NCI-H2227 treated with DMSO at 0.1 percent for 48 hours (cell line): ENCODE measurements around the gene LRPPRC.
"Not testable (repeated sequence)": the region's sequence is repeated elsewhere in the genome, so short reads cannot be mapped to it uniquely, and the experiment has no call there.

Source experiments
- DNase-seq: peaks from one replicate; lab custom pipeline; 2025; lab: John Stamatoyannopoulos, UW

LRPPRC gene

DNA sequence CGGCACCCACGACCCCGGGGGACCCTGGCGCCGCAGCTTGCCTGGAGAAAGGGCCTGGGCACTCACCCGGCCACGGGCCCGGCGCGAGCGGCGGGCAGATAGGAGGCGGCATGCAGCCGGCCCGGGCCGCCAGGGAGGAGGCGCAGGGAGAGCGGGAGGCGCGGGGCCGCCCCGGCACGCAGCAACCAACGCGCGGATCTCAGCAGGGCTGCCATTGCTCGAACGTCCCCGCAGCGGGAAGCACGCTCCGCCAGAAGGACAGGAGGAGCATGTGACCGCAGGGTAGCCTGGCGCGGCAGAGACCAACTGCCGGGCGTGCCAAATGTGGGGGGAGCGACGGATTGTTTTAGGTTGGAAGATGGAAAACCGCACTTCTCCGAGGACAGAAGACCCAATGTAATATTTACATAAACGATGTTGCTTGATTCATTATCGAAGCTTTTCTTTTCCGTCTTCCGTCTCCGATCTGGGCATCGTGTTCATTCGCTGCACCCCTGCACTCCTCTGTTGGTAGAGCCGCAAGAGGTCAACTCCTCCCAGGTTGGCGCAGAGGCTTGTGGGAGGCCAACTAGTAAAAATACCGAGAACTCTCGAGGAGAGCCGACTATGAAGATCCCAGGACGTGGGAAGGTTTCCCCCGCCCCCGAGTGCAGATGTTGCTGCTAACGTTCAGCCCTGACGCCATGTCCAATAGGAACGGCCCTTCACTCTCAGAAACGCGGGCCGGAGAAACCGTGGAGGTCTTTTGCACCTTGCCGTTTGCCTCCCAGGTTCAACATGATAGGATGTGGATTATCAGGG, at the start of gene LRPPRC:
Gene LRPPRC (minus strand): TSS at position 257 of the 801 bp plus-strand sequence. CDS start 42 bp downstream, at position 215.
- DNase-seq: peak; percentile 98

DNA sequence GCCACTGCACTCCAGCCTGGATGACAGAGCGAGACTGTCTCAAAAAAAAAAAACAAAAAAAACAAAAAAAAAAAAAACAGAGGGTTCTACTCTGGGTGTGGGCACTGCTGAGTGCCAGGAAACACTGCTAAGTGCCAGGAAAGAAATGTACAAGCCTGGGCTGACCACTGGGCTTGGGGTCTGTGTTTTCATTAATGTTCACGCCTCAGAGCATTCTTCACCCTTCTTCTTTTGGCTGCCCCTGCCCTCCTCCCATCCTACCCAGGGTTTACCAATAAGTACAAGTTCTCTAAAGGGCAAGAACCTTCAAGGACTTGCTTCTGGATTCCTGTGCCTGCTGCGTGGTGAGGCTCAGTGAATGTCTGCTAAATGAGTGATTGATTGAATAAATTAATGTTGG, 49.3 kb upstream of the LRPPRC start:
- no peak for DNase-seq

DNA sequence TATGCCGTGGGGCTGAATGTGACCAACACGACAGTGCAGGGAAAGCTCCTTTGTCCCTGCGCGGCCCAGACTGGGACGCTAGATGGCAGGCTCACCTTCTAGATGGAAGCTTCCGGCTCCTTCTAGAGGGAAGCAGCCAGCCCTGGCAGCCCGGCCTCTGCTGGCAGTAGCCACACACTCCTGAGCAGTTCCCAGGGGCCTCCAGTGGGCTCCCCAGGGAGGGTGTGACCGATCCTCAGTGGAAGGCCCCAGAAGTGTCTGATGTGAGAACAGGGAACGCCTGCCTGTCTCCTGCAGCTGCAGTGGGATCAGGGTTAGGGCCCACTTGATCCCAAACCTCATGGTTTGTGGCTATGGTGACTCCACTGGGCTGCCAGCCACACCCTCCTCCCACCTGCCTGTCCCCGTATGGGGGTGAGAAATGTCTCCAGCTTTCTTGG, 48.5 kb upstream of the LRPPRC start:
- peak; percentile 79 for DNase-seq

DNA sequence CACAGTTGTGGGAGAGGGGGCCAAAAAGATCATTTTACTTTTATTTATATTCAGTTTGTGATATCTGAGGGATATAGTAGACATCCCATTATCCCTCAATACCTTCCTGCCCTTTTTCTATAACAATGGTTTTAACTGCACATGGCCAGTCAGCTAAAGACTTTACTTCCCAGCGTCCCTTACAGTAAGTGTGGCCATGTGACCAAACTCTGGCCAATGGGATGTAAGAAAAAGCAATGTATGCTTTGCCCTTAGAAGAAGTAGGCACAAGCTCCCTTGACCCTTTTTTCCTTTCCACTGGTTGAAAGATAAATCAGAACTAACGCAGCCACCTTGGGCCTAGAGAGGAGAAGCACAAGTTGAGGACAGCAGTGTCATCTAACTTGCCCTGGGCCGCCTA, 44.6 kb upstream of the LRPPRC start:
- no peak for DNase-seq

DNA sequence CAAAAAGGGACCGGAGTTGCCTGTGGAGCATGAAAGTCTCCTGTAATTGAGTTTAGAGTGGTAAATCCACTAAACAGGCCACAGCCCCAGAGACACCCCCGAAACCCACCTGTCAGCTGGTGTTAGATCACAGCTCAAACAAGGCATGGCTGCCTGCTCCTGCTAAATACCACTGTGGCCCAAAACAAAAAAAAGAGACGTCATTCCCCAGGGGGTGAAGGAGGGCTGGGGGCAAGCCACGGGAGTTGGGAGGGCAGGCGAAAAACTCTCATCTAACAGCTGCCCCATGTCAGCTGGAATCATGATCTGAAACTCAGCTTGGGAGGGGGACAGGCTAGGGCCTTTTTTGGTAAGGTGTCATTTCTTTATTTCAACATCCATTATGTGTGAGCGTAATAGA, 42.5 kb upstream of the LRPPRC start:
- DNase-seq: no peak

DNA sequence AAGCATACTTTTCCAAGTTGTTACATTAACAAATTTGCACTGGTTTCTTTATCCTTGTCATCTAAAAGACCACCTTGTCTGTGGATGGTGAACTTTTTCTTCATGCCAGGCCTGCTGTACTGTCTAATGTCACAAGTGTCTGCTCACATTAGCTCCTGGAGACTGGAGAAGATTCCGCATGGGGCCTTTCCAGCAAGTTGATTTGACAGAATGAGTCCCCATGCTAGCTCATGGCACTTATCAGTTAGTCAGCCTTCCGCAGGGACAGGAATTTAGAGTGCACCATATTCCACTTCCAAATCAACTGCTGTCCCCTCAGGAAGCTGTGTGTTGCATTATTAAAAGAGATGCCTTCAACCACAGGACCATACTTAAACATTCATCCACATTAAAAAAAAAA, 41.4 kb upstream of the LRPPRC start:
- no peak for DNase-seq

DNA sequence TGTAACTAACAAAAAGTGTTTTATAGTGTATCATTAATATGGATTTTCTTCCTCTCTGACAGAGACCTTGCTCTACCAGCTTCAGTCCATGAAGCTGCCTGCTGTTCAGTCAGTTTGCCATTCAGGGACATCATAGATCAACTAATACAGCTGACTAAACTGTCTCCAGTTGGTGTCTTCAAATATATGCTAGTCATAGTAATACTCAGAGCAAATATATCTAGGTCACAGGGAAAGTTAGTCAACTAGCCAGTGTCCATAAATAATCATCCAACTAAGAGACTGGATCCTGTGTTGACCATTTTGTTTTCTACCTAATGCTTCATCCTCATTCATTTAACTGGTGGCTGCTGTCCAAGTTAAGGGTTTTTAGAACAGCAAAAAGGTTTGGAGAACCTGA, 38.2 kb upstream of the LRPPRC start:
- no peak for DNase-seq

DNA sequence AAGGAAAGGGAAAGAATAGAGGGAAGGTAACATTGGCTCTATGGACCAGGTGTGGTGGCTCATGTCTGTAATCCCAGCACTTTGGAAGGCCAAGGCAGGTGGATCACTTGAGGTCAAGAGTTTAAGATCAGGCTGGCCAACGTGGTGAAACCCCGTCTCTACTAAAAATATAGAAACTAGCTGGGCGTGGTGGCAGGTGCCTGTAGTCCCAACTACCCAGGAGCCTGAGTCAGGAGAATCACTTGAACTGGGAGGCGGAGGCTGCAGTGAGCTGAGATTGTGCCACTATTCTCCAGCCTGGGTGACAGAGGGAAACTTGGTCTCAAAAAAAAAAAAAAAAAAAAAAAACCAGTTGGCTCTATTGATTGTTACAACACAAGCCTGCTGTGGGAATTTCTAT, 31.3 kb upstream of the LRPPRC start:
- not testable (repeated sequence) for DNase-seq

DNA sequence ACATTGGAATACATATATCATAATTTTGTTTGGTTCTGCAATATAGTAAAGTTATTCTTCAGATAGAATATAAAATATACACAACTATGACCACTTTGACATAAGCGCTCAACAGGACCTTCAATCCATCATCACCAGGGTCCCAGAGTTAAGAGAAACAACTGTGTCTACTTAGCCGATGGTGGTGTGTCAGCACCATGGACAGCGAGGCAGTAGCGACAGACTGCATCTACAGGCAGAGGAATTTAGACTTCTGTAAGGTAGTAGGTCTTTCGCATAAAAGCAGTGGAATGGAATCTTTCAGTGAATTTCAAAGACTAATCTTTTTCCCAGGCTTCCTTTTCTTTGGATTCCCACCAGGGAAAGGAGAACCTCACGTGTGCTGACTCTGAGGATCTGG, 20.5 kb upstream of the LRPPRC start:
- no peak for DNase-seq

DNA sequence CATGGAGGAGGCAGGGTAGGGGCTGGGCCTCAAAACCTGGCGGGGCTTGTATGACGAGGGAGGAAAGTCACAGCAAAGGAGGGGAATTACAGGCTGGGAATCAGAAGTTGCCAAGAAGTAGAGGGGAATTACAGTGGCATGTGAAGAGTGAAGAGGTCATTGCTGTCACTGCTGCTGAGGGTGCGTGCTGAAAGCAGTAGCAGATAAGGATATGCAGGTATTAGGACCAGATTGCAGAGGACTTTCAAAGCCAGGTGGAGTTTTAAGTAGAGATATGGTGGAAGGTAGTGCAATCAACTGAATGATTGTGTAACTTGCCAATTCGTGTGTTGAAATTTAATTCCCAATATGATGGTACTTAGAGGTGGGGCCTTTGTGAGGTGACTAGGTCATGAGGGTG, 19.4 kb upstream of the LRPPRC start:
- no peak for DNase-seq

DNA sequence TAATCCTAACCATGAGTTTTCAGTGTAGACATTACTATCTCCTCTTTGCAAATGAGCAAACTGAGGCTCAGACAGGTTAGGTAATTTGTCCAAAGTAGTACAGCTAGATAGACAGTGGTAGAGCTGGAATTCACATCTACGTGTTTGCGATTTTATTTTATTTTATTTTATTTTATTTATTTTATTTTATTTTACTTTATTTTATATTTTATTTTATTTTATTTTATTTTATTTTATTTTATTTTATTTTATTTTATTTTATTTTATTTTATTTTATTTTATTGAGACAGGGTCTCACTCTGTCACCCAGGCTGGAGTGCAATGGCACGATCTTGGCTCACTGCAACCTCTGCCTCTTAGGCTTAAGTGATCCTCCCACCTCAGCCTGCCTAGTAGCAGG, 17.4 kb upstream of the LRPPRC start:
- not testable (repeated sequence) for DNase-seq

DNA sequence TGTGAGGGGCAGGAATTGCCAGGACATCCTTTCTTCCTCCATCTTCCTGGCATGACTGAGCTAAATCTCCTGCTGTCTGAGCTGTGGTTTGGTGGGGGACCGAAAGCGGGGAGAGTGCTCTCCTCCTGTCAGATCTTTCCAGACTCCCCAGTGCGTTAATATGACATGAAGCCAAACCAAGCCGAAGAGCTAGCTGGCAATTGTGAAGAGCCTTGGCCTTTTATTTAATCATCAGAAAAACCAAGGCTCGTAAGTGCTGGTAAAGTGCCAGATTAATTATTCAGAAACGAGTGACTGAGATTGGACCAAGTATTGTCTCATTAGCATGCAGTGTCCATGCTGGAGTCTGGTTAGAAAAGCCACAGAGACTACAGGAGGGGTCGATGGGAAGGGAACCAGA, 14.5 kb upstream of the LRPPRC start:
- no peak for DNase-seq

DNA sequence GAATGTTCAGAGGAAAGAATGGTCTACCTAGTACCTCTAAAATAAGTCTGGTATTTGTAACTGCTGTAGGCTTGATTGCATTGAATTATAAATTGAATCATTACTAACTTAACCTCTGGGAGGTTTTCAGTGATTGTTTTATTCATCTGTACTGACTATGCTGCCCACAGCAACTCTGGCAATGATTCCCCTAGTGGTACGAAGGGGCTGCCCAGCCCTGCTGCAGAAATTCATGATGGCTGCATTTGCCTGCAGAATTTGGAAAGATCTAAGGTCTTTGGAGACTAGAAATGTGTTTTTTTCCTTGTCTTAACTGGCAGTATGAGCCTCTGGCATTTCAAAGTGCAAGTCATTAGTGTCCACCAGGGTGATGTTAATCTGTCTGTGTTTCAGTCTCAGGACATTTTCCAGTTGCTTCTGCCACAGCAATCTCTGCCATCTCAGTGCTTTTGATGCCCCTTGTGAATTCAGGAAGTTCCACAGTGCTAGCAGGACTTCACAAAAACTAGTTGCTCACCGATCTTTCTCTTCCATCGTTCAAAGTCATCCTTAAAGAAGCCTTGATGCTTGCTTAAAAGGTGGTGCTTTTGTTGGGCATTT, 13.4 kb upstream of the LRPPRC start:
- no peak for DNase-seq

DNA sequence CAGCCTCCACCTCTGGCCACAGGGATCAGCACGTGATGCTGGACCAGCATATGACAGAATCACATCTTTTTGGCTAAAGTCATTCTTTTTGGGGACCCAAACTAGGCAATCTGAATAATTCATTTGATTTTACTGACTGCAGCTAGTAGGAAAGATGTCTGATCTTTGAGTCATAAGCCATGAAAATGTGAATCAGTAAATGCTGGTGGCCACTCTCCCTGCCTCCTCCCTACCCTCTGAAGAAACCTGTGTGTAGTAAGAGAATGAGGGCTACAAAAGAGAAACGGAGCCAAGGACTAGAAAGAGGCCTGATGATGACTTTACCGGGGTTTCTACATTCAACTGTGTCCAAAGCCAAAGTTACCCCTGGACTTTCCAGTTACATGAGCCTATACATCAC, 10.1 kb upstream of the LRPPRC start:
- DNase-seq: no peak

DNA sequence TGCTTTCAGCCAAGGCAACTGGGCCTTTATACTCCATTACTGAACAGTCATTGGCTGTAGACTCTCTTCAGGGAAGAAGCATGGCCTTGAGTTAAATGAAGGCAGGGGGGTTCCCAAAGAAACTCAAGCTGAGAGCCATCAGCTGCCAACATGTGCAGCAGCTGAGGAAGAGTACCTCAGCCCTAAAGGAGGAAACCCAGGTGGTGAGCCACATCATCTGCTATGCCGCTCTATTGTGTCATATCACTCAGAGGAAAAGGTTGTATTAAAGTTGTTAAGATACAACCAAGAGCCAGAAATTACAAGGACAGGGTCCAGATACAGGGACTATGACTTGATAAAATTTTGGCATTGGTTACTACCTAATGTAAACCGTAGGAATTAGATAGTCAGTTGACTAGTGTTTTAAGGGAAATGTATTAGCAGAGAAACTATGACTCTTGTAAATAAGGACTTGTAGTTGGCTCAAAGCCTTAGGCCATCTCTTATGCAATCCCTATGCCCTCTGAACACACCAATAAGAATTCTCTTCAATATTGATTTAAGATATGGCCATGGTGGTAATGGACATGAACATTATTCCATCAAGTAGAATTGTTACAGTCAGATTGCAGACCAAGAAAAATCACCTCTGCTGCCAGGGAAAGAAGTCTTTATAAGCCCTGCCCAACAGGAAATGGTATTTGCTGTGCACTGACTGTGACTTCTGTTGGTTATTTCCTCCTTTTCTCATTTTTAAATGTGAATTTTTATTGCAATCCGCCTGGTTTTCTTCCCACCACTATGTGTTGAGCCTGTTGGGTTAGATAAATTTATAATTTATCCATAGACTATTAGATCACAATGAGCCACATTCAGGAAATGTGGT, 9.2 kb upstream of the LRPPRC start:
- no peak for DNase-seq

DNA sequence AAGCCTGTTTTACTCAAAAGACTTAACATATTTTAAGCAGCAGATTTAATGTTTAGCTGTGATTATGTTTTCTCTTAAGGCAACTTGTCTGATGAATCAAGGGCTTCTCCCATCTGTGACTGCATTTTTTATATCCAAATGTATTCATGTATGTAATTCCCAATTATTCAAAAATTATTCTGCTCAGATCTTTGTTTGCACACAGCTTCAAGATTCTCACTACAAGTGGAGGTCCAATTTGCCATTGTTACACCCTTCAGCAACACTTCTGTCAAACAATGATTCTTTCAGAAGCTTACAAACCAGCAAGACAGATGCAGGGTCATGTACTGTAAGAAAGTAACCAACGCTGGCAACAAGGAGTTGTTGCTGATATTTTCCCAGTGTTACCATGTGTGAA, 5.9 kb upstream of the LRPPRC start:
- DNase-seq: no peak

DNA sequence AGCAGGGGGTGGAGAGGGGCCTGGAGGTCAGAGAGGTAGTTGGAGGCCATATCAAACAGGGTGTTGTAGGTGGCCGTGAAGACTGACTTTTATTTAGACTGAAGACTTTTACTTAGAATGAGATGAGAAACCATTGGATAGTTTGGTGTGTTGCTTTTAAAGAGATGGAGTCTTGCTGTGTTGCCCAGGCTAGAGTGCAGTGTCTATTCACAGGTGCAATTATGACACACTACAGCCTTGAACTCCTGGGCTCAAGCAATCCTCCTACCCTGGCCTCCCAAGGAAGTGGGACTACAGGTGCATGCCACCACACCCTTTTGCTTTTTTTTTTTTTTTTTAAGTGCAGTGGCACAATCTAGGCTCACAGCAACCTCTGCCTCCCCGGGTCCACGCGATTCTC, 2.5 kb upstream of the LRPPRC start:
- no peak for DNase-seq

DNA sequence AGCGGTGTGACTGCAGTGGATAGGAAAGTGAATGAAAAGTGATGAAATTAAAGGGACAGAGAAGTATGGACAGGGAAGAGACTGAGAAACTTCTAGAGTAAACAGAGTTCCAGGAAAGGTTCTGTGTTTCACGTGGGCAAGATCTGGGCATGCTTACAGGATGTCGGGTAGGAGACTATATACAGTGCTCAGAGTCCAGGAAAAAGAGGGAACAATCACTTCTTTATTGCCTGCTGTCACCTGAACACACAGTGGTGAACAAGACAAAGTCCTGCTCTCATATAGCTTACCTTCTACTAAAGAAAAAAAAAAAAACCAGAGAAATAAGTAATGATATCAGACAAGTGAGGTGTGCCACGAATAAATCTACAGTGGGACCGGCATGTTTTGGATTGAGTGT, 2.4 kb downstream of the LRPPRC start:
- DNase-seq: no peak

DNA sequence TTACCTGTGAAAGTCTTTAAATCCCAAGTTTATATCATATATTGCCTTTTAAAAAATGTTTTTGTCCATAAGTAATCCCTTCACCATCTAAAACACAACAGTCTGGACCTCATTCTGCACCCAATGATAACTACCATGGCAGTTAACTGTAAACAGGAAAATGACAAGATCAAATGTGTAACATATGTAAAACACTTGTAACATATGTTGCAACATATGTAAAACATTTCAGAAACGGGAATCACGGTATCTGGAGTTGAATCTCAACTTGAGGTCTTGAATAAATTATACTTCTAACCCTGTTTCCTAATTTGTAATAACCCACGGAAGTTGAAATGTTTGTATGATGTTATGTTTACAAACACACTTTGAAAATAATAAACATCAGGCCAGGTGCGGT, 6.2 kb downstream of the LRPPRC start:
- no peak for DNase-seq

DNA sequence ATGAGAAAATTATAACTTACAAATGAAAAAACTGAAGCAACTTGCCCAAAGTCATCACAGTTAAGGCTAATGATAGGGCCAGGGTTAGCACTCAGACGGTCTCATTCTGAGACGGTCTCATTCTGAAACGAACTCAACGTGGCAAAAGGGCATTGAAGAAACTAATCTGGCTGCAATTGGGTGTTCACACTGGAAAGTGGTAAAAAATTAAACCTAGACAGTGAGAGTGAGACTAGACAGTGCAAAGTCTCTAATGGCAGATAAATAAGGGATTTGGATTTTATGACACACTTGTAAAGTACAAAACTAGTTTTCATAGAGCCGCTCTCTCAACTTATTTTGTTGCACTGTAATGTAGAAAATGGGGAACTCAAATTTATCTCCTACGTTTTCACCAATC, 9.2 kb downstream of the LRPPRC start:
- no peak for DNase-seq

DNA sequence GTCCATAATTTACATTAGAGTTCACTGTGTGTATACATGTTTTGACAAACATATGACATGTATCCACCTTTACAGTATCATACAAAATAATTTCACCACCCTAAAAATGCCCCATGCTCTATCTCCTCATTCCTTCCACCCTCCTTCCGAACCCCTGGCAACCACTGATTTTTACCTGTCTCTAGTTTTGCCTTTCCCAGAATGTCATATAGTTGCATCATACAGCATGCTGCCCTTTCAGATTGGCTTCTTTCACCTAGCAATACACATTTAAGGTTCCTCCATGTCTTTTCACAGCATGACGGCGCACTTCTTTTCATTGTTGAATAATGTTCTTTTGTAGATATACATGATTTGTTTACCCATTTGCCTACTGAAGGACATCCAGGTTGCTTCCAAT, 10.4 kb downstream of the LRPPRC start:
- DNase-seq: no peak

DNA sequence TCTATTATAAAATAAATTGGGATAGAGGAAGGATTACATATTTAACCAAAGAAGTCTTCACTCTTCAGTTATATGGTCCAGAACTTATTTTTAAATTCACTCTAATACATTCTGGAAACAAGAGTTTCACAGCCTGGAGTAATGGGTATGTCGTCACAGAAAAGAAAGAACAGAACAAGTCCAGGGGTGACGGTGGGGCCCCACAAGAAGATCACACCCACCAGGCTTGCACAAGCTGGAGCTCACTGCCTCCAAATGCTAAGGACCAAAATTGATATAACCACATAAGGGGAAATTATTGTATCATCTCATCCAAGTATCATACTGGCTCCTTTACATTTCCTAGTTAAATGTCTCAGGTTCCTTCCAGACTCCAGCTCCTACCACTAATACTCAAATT, 11.3 kb downstream of the LRPPRC start:
- DNase-seq: no peak

DNA sequence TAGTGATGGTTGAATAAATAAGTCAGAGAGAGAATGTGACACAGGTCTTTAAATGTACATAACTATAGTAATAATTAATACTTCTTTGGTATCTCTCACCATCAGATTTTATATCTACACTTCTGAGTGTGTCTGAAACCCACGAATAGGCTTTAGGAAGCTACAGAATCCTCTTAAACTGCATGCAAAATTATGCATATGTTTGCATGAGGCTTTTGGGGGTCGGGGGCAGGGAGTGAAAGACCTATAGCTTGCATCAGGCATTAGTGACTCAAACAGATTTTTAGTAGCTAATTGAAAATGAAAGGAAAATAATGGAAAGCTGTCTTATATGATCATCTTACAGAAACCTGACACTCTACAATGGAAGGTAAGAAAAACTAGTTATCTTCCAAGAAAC, 14.9 kb downstream of the LRPPRC start:
- DNase-seq: no peak
